NCI-H2029 (cell line): ENCODE data around the gene PTPN20.

Experiments
- DNase-seq: peaks from one replicate; lab custom pipeline; 2025; lab: John Stamatoyannopoulos, UW

The PTPN20 gene

GRCh38 chr10:47049056-47049851 lies 138.0 kb downstream of the PTPN20 start:
- no peak for DNase-seq

- DNase-seq: no peak
These were observed 138.7 kb downstream of the PTPN20 start for GRCh38 chr10:47049906-47050305.

GRCh38 chr10:47050618-47051455 lies 139.6 kb downstream of the PTPN20 start:
- DNase-seq: no peak

GRCh38 chr10:47051741-47052238 lies 140.6 kb downstream of the PTPN20 start:
- DNase-seq: no peak
